Sigmoid colon (tissue), 4 donors: ENCODE data around the gene FBXO2.

ENCODE experiments used
- CTCF ChIP-seq, 4 experiments: fragments of 450-650 bp in 3 of 4; fragments of 200-600 bp in 1 of 4; IDR thresholded peaks; one replicate each; pipeline ENCODE4 v1.5.1; 2016 to 2019; ENCODE audit warnings: antibody characterized with exemption in 4 of 4, mild to moderate bottlenecking in 3 of 4, moderate library complexity in 2 of 4
- POLR2A ChIP-seq, 2 donors: fragments of 450-650 bp; IDR thresholded peaks; one replicate each; pipeline ENCODE4 v1.6.1; 2016; ENCODE audit warnings: antibody characterized with exemption in 2 of 2, mild to moderate bottlenecking in 2 of 2, moderate library complexity in 2 of 2
- POLR2AphosphoS5 ChIP-seq, 4 donors: sonication (generic); formaldehyde crosslinking; IDR thresholded peaks; one replicate each; pipeline ENCODE4 v1.6.1; 2017; ENCODE audit warnings: antibody characterized with exemption in 4 of 4

GRCh38 chr1:11652203-11652780 lies 1.9 kb downstream of the FBXO2 start:
- no peak for TF ChIP-seq CTCF (IDR thresholded peaks at IDR 0.05)
- no peak for TF ChIP-seq POLR2AphosphoS5 (IDR thresholded peaks at IDR 0.05)
- no peak for TF ChIP-seq POLR2A (IDR thresholded peaks at IDR 0.05)
